K562 (cell line): ENCODE results near the gene SAMD4A. TPM values are rescaled to one million over a fixed set of nuclear protein-coding genes. Genes with fewer than 3 reads are reported as not detected.

ENCODE experiments used
- ATAC-seq: fragments of 200-7000 bp; cut with Tn5 transposase; 3 replicates; pipeline ENCODE4 v1.9.1; 2020; ENCODE audit warnings: moderate library complexity
- BruUV-seq: library from RNA; stranded (reverse); fragments of 400-500 nt; replicated peaks from 2 replicates; lab custom pipeline; 2021; lab: Mats Ljungman, UMichigan
- CTCF ChIA-PET: fragments of 300-600 bp; formaldehyde crosslinking; extraction: SDS; loops from one replicate; lab custom pipeline; 2021; ENCODE audit warnings: low intra/inter-chr PET ratio; lab: Yijun Ruan, JAX
- POLR2A ChIA-PET: fragments of 300-600, 350-650 bp; sonication (Branson Sonifier 250); formaldehyde crosslinking; extraction: SDS; loops from one replicate; lab custom pipeline; 2021; ENCODE audit warnings: antibody characterized with exemption, inconsistent platforms; lab: Yijun Ruan, JAX
- DNase-seq, 4 experiments: peaks; one replicate each; pipeline versions ENCODE4 v3.0.0 to v3.0.0-alpha.2; 2011 to 2018; ENCODE audit warnings: low spot score in 3 of 4, mixed read lengths in 3 of 4; ENCODE audit errors: extremely low read depth in 1 of 4
- FAIRE-seq: peaks from 2 replicates; lab custom pipeline; 2011; peaks lifted over from hg19 to GRCh38; lab: Jason Lieb, UNC
- H2AFZ ChIP-seq: 2 replicates; pipeline ENCODE4 v1.6.0; 2011; ENCODE audit warnings: low read depth, low read length, control low read depth, inconsistent platforms
- H3K27ac ChIP-seq: fragments of 200-600 bp; 3 replicates; pipeline ENCODE4 v1.8.0; 2011; ENCODE audit warnings: low read depth, mild to moderate bottlenecking, control low read depth, inconsistent platforms, low read length, moderate library complexity, mixed read lengths; ENCODE audit errors: extremely low read depth
- H3K27me3 ChIP-seq, 2 experiments: fragments of 300-600 bp in 1 of 2; 2 replicates in 1 of 2; 3 replicates in 1 of 2; pipeline versions ENCODE4 v1.6.0 to v1.8.0; 2011; ENCODE audit warnings: inconsistent platforms in 2 of 2, low read length in 2 of 2, mild to moderate bottlenecking in 1 of 2, mixed read lengths in 1 of 2, moderate library complexity in 1 of 2; ENCODE audit not compliant: control insufficient read depth in 2 of 2, insufficient read depth in 2 of 2
- H3K36me3 ChIP-seq: fragments of 300-600 bp; 3 replicates; pipeline ENCODE4 v1.8.0; 2011; ENCODE audit warnings: mild to moderate bottlenecking, low read length, inconsistent platforms; ENCODE audit not compliant: control insufficient read depth, insufficient read depth
- H3K4me1 ChIP-seq, 2 experiments: fragments of 200-600 bp in 1 of 2; replicated peaks in 1 of 2; 2 replicates in 1 of 2; 3 replicates in 1 of 2; pipeline versions ENCODE4 v1.5.1 to v1.8.0; 2011; ENCODE audit warnings: inconsistent platforms in 2 of 2, low read length in 2 of 2, mild to moderate bottlenecking in 1 of 2, mixed read lengths in 1 of 2, moderate library complexity in 1 of 2; ENCODE audit not compliant: control insufficient read depth in 2 of 2, insufficient read depth in 2 of 2
- H3K4me2 ChIP-seq: 2 replicates; pipeline ENCODE4 v1.6.1; 2011; ENCODE audit warnings: low read length, control low read depth, inconsistent platforms, mixed read lengths; ENCODE audit not compliant: insufficient read depth
- H3K4me3 ChIP-seq: fragments of 200-600 bp; sonication (generic), shearing (Covaris generic); 2 replicates; pipeline ENCODE4 v1.5.1; 2016; ENCODE audit warnings: control low read depth, inconsistent platforms
- H3K79me2 ChIP-seq: fragments of 200-600 bp; 3 replicates; pipeline ENCODE4 v1.8.0; 2011; ENCODE audit warnings: low read length, inconsistent platforms; ENCODE audit not compliant: control insufficient read depth, insufficient read depth
- H3K9ac ChIP-seq, 2 experiments: 2 replicates each; pipeline versions ENCODE4 v1.6.0 to v1.6.1; 2011; ENCODE audit warnings: low read depth in 2 of 2, low read length in 2 of 2, control low read depth in 1 of 2, inconsistent platforms in 1 of 2, mild to moderate bottlenecking in 1 of 2, mixed read lengths in 1 of 2; ENCODE audit not compliant: insufficient read depth in 1 of 2
- H3K9me1 ChIP-seq: one replicate; pipeline ENCODE4 v1.6.0; 2011; ENCODE audit warnings: inconsistent platforms, mild to moderate bottlenecking, low read length, moderate library complexity; ENCODE audit not compliant: control insufficient read depth, insufficient read depth
- H3K9me3 ChIP-seq: replicated peaks from 2 replicates; pipeline ENCODE4 v1.5.1; 2011; ENCODE audit warnings: low read depth, low read length, inconsistent platforms; ENCODE audit not compliant: control insufficient read depth, insufficient read depth
- H4K20me1 ChIP-seq: replicated peaks from 2 replicates; pipeline ENCODE4 v1.6.1; 2011; ENCODE audit warnings: low read length, inconsistent platforms, mixed read lengths; ENCODE audit not compliant: control insufficient read depth, insufficient read depth
- HNRNPL ChIP-seq: fragments of 200-400 bp; formaldehyde crosslinking; IDR thresholded peaks from 2 replicates; pipeline ENCODE4 v1.6.1; 2017; ENCODE audit warnings: low read depth, mild to moderate bottlenecking, low read length
- WGBS: fragments of 100-300 bp; shearing (Covaris generic); methylation state at CpG from one replicate; pipeline ENCODE4 v1.1.6; 2016; ENCODE audit warnings: low coverage, mixed read lengths; ENCODE audit not compliant: insufficient coverage; ENCODE audit errors: missing lambda C conversion rate; 5-methylcytosine and 5-hydroxymethylcytosine counted together
- in situ Hi-C: fragments of 300-500 bp; cut with MboI; formaldehyde crosslinking; loops from 4 replicates; pipeline ENCODE4 v1.15.0; 2018; ENCODE audit warnings: inconsistent platforms, mixed read lengths
- intact Hi-C: fragments of 100-400 bp; cut with micrococcal nuclease; formaldehyde crosslinking; loops from 2 replicates; pipeline ENCODE4 v1.14.2; 2022
- polyA plus RNA-seq, 8 experiments: library from polyadenylated mRNA; depleted of rRNA in 4 of 8; stranded (reverse) in 5 of 8; unstranded in 3 of 8; fragments of >200 nt; fragmentation: Nextera tagmentation in 2 of 8; fragmentation: Illumina TruSeq in 1 of 8; extraction: Ambion mirVana in 2 of 8; extraction: Trizol in 1 of 8; gene quantifications; 2 replicates each; pipeline versions ENCODE4 v1.2.1 to v1.2.3, GENCODE V29; 2011 to 2014; ENCODE audit warnings: inconsistent platforms in 1 of 8, missing spikeins in 1 of 8
- total RNA-seq, 7 experiments: library from RNA; depleted of rRNA in 6 of 7; stranded (reverse); fragments of >200 nt in 6 of 7; fragmentation: Illumina TruSeq in 2 of 7; extraction: Trizol in 2 of 7; gene quantifications; 2 replicates each; pipeline versions ENCODE4 v1.2.1 to v1.2.3, GENCODE V29; 2011 to 2021; ENCODE audit warnings: low replicate concordance in 1 of 7
- TF ChIP-seq, protein P1 (sequence below): fragments of 450-650 bp; IDR thresholded peaks from 2 replicates; pipeline ENCODE4 v1.6.1; 2016

Gene SAMD4A
- total and polyA plus RNA-seq, 9 of the 15 experiments (the other 6 are each of a cell fraction or from before 2014, with no cell fraction given), result 0.66 to 6.8 (median 3.3) TPM

DNA sequence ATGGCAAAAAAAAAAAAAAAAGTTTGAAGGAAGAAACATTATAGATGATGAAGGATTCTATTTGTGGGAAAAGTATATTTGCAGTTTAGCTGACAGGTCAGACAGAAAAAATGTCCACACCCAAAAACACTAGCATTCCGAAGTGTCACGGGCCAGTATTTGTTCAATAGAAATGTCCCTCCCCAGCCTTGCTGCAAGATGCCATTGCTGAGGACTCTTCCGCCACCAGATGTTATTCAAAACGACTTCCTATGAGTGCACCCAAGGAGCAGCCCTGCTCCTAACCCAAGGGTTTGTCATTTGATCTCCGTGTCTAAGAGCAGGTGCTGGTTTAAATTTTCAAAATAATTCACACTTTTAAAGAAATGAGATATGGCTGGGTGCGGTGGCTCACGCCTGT is 172.6 kb downstream of the SAMD4A start:
- Histone ChIP-seq H3K79me2 (no peaks in the 10 kb centered on the region), H3K4me2 (no peak overlapping the region), H3K27me3 (no peaks in the 10 kb centered on the region), H2AFZ (no peak overlapping the region), H3K9ac (no peak overlapping the region), H3K36me3 (no peaks in the 10 kb centered on the region), H3K9me3 (no peaks in the 10 kb centered on the region), H3K9me1 (no peaks in the 10 kb centered on the region), H3K27ac (no peak overlapping the region), H3K4me1 (peaks cover 0 to 5% of the 10 kb centered on the region in 2 experiments; a peak in 3 of 5 replicates), H4K20me1 (no peaks in the 10 kb centered on the region), H3K4me3 (no peak overlapping the region)
- in situ Hi-C loops, result no loop called here
- WGBS, result 78% methylated on average over 7 of the region's 7 CpGs
- ChIA-PET POLR2A (no interaction called here), CTCF (no interaction called here)
- DNase-seq (no peak), ATAC-seq (no peak), FAIRE-seq (no peak)
- TF ChIP-seq HNRNPL, result no peak
- BruUV-seq, result no TSS peak
- intact Hi-C loops, result no loop called here

DNA sequence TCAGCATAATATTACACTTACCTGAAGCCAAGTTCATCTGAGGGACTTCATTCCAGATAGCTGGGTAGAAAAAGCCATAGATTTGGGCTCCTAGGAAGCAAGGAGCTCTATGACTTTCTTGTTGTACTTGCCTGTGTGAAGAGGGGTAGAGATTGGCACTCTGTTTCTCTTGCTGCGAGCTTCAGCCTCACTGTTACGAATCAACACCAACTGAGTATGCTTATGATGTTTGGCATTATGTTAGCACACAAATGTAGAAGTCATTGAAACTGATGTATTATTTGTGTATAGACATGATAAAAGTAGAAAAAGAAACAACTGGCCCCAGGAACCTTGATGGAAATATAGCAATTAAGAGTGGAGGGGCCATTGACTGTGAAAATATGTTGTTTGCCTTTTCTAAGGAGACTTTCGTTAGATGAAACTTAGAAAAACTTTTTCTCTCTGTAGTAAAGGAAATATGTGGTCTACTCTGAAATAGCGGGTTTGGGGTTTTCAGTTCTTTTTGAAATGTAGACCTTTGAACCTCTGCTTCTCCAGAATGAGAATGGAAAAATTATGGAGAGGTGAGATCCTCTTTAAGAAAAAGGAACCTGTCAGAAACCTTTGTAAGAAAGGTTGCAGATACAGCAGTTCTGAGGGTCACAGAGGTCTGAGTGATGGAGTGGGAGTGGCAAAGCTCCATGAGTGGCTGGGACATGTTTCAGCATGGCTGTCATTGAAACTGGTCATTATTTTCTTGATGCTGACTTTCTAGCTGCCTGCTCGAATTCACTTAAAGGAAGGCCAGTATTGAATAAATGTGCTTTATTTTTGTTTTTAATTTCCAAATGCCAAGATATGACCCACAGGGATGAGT is 175.8 kb downstream of the SAMD4A start:
- H3K9me1 ChIP-seq, result no peaks in the 10 kb centered on the region
- no peak overlapping the region for H3K9ac ChIP-seq
- TF ChIP-seq, protein P1, sequence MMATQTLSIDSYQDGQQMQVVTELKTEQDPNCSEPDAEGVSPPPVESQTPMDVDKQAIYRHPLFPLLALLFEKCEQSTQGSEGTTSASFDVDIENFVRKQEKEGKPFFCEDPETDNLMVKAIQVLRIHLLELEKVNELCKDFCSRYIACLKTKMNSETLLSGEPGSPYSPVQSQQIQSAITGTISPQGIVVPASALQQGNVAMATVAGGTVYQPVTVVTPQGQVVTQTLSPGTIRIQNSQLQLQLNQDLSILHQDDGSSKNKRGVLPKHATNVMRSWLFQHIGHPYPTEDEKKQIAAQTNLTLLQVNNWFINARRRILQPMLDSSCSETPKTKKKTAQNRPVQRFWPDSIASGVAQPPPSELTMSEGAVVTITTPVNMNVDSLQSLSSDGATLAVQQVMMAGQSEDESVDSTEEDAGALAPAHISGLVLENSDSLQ, result no peak
- TF ChIP-seq, all 486 proteins: peak for 0
- BruUV-seq, result no TSS peak
- POLR2A ChIA-PET, result interaction anchor here (0.6 to 3.5 kb wide), 2 partner anchors 12 to 182 kb away, joined by 3 to 16 read pairs; no protein-coding TSS in a partner anchor
- H4K20me1 ChIP-seq, result no peaks in the 10 kb centered on the region
- in situ Hi-C loops (no loop called here), intact Hi-C loops (no loop called here)
- no peak overlapping the region for H3K27ac ChIP-seq
- no peak overlapping the region for H2AFZ ChIP-seq
- WGBS, result 72% methylated on average over 5 of the region's 5 CpGs
- H3K36me3 ChIP-seq, result no peaks in the 10 kb centered on the region
- H3K4me3 ChIP-seq, result no peak overlapping the region
- no peak overlapping the region for H3K4me2 ChIP-seq
- H3K27me3 ChIP-seq, result no peaks in the 10 kb centered on the region
- H3K79me2 ChIP-seq, result no peaks in the 10 kb centered on the region
- H3K4me1 ChIP-seq, result no peaks in the 10 kb centered on the region; a peak in 2 of 5 replicates
- no peaks in the 10 kb centered on the region for H3K9me3 ChIP-seq
- DNase-seq (no peak), FAIRE-seq (no peak), ATAC-seq (no peak)
- CTCF ChIA-PET, result no interaction called here
